Cardiac septum (tissue), 1 donor: Measurements from ENCODE around the gene ZFP36L1. TPM values are rescaled to one million over a fixed set of nuclear protein-coding genes. Genes with fewer than 3 reads are reported as not detected.
A peak's percentile ranks its signal among the peaks of the same experiment; 100 is the strongest.

Source experiments
- DNase-seq: peaks from one replicate; pipeline ENCODE4 v3.0.0-alpha.2; 2020; ENCODE audit warnings: low spot score
- intact Hi-C: fragments of 100-400 bp; cut with DNase I; formaldehyde crosslinking; loops from one replicate; pipeline ENCODE4 v1.14.0; 2022
- long read RNA-seq: library from polyadenylated mRNA; unstranded; transcript quantifications from one replicate; pipeline ENCODE4 v2.0.0, GENCODE V29; 2021
- total RNA-seq: library from RNA; stranded (reverse); fragmentation: NEBNext Ultra II Directional; extraction: Animal tissue kit (Norgen Biotek cat#: 25700); gene quantifications from one replicate; pipeline ENCODE4 v1.2.1, GENCODE V29; 2021
- donor health status: DM: no; HTN: no; CAD: no.

The ZFP36L1 gene
- 69.2 TPM for total RNA-seq
- long read RNA-seq, transcript ZFP36L1-202 (2 exons, 3,190 nt), result major isoform, 17 of 46 reads
- long read RNA-seq, partial matches to known transcripts, result 0 of 46 reads
- long read RNA-seq, other reads (novel, unspliced or antisense), result 29 of 46 reads

- intact Hi-C loops, result loop anchor here (5.0 kb wide), 2 partner anchors 126 to 246 kb away; no protein-coding TSS in a partner anchor
- peak; percentile 98 for DNase-seq
Measured at GRCh38 chr14:68792979-68793733, at the start of gene ZFP36L1. TSS of gene ZFP36L1 (minus strand) at chr14:68793067. CDS start at chr14:68792938, 129 bp downstream.

GRCh38 chr14:68842298-68842697 is 49.4 kb upstream of the ZFP36L1 start:
- intact Hi-C loops, result no loop called here

GRCh38 chr14:68841016-68841809 is 48.3 kb upstream of the ZFP36L1 start:
- intact Hi-C loops, result no loop called here
- DNase-seq, result no peak

More at GRCh38 chr14:68842298-68842697, 49.4 kb upstream of the ZFP36L1 start:
- no peak for DNase-seq

- intact Hi-C loops, result no loop called here
- DNase-seq, result no peak
Measured at GRCh38 chr14:68840454-68840853, 47.6 kb upstream of the ZFP36L1 start.

GRCh38 chr14:68836082-68836481 is 43.2 kb upstream of the ZFP36L1 start:
- intact Hi-C loops, result no loop called here
- no peak for DNase-seq

- intact Hi-C loops, result no loop called here
- no peak for DNase-seq
Measured at GRCh38 chr14:68834816-68835215, 41.9 kb upstream of the ZFP36L1 start.

GRCh38 chr14:68828698-68829097 is 35.8 kb upstream of the ZFP36L1 start:
- intact Hi-C loops, result no loop called here

GRCh38 chr14:68825729-68826128 is 32.9 kb upstream of the ZFP36L1 start:
- intact Hi-C loops, result no loop called here
- no peak for DNase-seq

More at GRCh38 chr14:68828698-68829097, 35.8 kb upstream of the ZFP36L1 start:
- no peak for DNase-seq

GRCh38 chr14:68824517-68825347 is 31.9 kb upstream of the ZFP36L1 start:
- intact Hi-C loops, result loop anchor here (5.0 kb wide), 1 partner anchor 947 kb away; no protein-coding TSS in a partner anchor
- DNase-seq, result peak; percentile 90

- intact Hi-C loops, result loop anchor here (5.0 kb wide), 1 partner anchor 947 kb away; no protein-coding TSS in a partner anchor
Measured at GRCh38 chr14:68824207-68824516, 31.3 kb upstream of the ZFP36L1 start.

GRCh38 chr14:68823434-68824206 is 30.8 kb upstream of the ZFP36L1 start:
- intact Hi-C loops, result loop anchor here (5.0 kb wide), 1 partner anchor 946 kb away; no protein-coding TSS in a partner anchor
- no peak for DNase-seq

More at GRCh38 chr14:68824207-68824516, 31.3 kb upstream of the ZFP36L1 start:
- no peak for DNase-seq

GRCh38 chr14:68822926-68823325 is 30.1 kb upstream of the ZFP36L1 start:
- intact Hi-C loops, result loop anchor here (5.0 kb wide), 1 partner anchor 946 kb away; no protein-coding TSS in a partner anchor
- no peak for DNase-seq

- DNase-seq, result no peak
- intact Hi-C loops, result loop anchor here (5.0 kb wide), 1 partner anchor 945 kb away; no protein-coding TSS in a partner anchor
Measured at GRCh38 chr14:68822132-68822651, 29.3 kb upstream of the ZFP36L1 start.

- intact Hi-C loops, result loop anchor here (5.0 kb wide), 1 partner anchor 944 kb away; no protein-coding TSS in a partner anchor
Measured at GRCh38 chr14:68820999-68821683, 28.3 kb upstream of the ZFP36L1 start.

GRCh38 chr14:68820536-68820935 is 27.7 kb upstream of the ZFP36L1 start:
- intact Hi-C loops, result loop anchor here (5.0 kb wide), 1 partner anchor 943 kb away; no protein-coding TSS in a partner anchor
- DNase-seq, result no peak

More at GRCh38 chr14:68820999-68821683, 28.3 kb upstream of the ZFP36L1 start:
- DNase-seq, result no peak

GRCh38 chr14:68820119-68820518 is 27.3 kb upstream of the ZFP36L1 start:
- no peak for DNase-seq
- intact Hi-C loops, result loop anchor here (5.0 kb wide), 1 partner anchor 943 kb away; no protein-coding TSS in a partner anchor

GRCh38 chr14:68819260-68819691 is 26.4 kb upstream of the ZFP36L1 start:
- intact Hi-C loops, result loop anchor here (5.0 to 10.0 kb wide), 3 partner anchors 427 to 982 kb away; no protein-coding TSS in a partner anchor
- DNase-seq, result no peak
